C4-2B (cell line): ENCODE data around the gene NLRP14.

ENCODE experiments used
- ZFX ChIP-seq: fragments of 450-650 bp; IDR thresholded peaks from 2 replicates; pipeline ENCODE4 v1.6.1; 2017
- TF ChIP-seq, protein P1 (sequence below): fragments of 450-650 bp; conservative IDR thresholded peaks from 2 replicates; pipeline ENCODE4 v1.5.1; 2017; ENCODE audit warnings: mild to moderate bottlenecking

DNA sequence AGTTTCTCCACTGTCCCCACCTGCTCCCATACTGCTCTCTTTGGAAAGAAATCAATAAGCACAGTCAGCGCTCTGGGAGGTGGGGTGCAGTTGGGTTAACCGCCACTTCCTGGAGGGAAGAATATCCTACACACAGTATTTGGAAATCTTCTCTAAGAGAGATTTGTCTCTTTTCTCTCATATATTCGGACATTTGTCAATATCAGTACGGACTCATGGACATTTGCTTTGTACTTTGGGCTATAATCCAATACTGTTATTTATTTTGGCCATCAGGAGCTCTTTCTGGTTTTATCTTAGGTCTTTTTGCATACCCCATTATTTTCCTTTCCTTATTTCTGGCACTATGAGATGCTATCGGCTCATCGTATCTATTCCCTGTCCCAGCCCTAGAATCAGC lies 13.7 kb downstream of the NLRP14 start:
- TF ChIP-seq, protein P1, sequence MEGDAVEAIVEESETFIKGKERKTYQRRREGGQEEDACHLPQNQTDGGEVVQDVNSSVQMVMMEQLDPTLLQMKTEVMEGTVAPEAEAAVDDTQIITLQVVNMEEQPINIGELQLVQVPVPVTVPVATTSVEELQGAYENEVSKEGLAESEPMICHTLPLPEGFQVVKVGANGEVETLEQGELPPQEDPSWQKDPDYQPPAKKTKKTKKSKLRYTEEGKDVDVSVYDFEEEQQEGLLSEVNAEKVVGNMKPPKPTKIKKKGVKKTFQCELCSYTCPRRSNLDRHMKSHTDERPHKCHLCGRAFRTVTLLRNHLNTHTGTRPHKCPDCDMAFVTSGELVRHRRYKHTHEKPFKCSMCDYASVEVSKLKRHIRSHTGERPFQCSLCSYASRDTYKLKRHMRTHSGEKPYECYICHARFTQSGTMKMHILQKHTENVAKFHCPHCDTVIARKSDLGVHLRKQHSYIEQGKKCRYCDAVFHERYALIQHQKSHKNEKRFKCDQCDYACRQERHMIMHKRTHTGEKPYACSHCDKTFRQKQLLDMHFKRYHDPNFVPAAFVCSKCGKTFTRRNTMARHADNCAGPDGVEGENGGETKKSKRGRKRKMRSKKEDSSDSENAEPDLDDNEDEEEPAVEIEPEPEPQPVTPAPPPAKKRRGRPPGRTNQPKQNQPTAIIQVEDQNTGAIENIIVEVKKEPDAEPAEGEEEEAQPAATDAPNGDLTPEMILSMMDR: no peak
- TF ChIP-seq ZFX: no peak
